HEK293 (cell line): Measurements from ENCODE around the gene AP1S1.

ENCODE experiments used
- CTCF ChIA-PET: fragments of 350-600 bp; formaldehyde crosslinking; extraction: SDS; loops from one replicate; lab custom pipeline; 2021; ENCODE audit warnings: antibody characterized with exemption; lab: Yijun Ruan, JAX
- POLR2A ChIA-PET: fragments of 300-600 bp; formaldehyde crosslinking; extraction: SDS; loops from one replicate; lab custom pipeline; 2020; ENCODE audit warnings: antibody characterized with exemption, inconsistent platforms; lab: Yijun Ruan, JAX
- H3K27ac ChIP-seq: fragments of 200-500 bp; sonication (Bioruptor generic); 2 replicates; pipeline ENCODE4 v1.5.1; 2014; ENCODE audit warnings: low read depth, low read length, control low read depth, inconsistent platforms; ENCODE audit errors: extremely low read depth
- H3K36me3 ChIP-seq, 2 experiments: fragments of 200-500 bp in 1 of 2; sonication (Bioruptor generic) in 1 of 2; 1 replicate in 1 of 2; 2 replicates in 1 of 2; pipeline ENCODE4 v1.5.1; 2014 to 2017; ENCODE audit warnings: inconsistent platforms in 2 of 2, low read length in 2 of 2; ENCODE audit not compliant: control insufficient read depth in 2 of 2, insufficient read depth in 1 of 2
- H3K4me1 ChIP-seq: fragments of 200-500 bp; sonication (Bioruptor generic); 2 replicates; pipeline ENCODE4 v1.5.1; 2014; ENCODE audit warnings: mild to moderate bottlenecking, low read length, inconsistent platforms; ENCODE audit not compliant: control insufficient read depth, insufficient read depth
- H3K4me3 ChIP-seq: 2 replicates; pipeline ENCODE4 v1.5.1; 2011; ENCODE audit warnings: low read depth, mild to moderate bottlenecking, control low read depth, low read length, moderate library complexity
- H3K9me3 ChIP-seq: fragments of 200-500 bp; sonication (Bioruptor generic); 2 replicates; pipeline ENCODE4 v1.5.1; 2014; ENCODE audit warnings: low read depth, low read length, inconsistent platforms; ENCODE audit not compliant: control insufficient read depth, insufficient read depth
- RBAK ChIP-seq: fragments of 450-650 bp; formaldehyde crosslinking; IDR thresholded peaks from 2 replicates; pipeline ENCODE4 v1.5.1; 2016; ENCODE audit warnings: missing biosample characterization, missing genetic modification characterization
- TCF7L2 ChIP-seq: IDR thresholded peaks from 2 replicates; pipeline ENCODE4 v1.6.1; 2011; ENCODE audit warnings: low read depth, mild to moderate bottlenecking, inconsistent platforms, low read length, moderate library complexity, borderline replicate concordance
- ZIC2 ChIP-seq: fragments of 450-650 bp; formaldehyde crosslinking; IDR thresholded peaks from 2 replicates; pipeline ENCODE4 v1.5.1; 2016; ENCODE audit warnings: missing biosample characterization, missing genetic modification characterization
- ZNF341 ChIP-seq: fragments of 450-650 bp; formaldehyde crosslinking; IDR thresholded peaks from 2 replicates; pipeline ENCODE4; 2016; ENCODE audit warnings: low read depth, missing biosample characterization, missing genetic modification characterization
- ZNF366 ChIP-seq: fragments of 450-650 bp; formaldehyde crosslinking; conservative IDR thresholded peaks from 2 replicates; pipeline ENCODE4 v1.5.1; 2016; ENCODE audit warnings: missing biosample characterization, missing genetic modification characterization
- ZNF426 ChIP-seq: fragments of 450-650 bp; formaldehyde crosslinking; IDR thresholded peaks from 2 replicates; pipeline ENCODE4 v1.5.1; 2017; ENCODE audit warnings: missing biosample characterization, missing genetic modification characterization, mild to moderate bottlenecking, inconsistent platforms, moderate library complexity
- ZNF501 ChIP-seq: fragments of 450-650 bp; formaldehyde crosslinking; IDR thresholded peaks from 2 replicates; pipeline ENCODE4 v1.5.1; 2016; ENCODE audit warnings: missing biosample characterization, missing genetic modification characterization
- ZNF600 ChIP-seq: fragments of 450-650 bp; formaldehyde crosslinking; IDR thresholded peaks from 2 replicates; pipeline ENCODE4 v1.5.1; 2016; ENCODE audit warnings: missing biosample characterization, missing genetic modification characterization
- ZNF624 ChIP-seq: fragments of 450-650 bp; formaldehyde crosslinking; IDR thresholded peaks from 2 replicates; pipeline ENCODE4 v1.5.1; 2017; ENCODE audit warnings: missing biosample characterization, missing genetic modification characterization
- ZNF660 ChIP-seq: fragments of 450-650 bp; IDR thresholded peaks from 2 replicates; pipeline ENCODE4 v1.5.1; 2018; ENCODE audit warnings: missing biosample characterization, mild to moderate bottlenecking, missing genetic modification characterization
- ZNF707 ChIP-seq: fragments of 450-650 bp; formaldehyde crosslinking; IDR thresholded peaks from 2 replicates; pipeline ENCODE4 v1.5.1; 2016; ENCODE audit warnings: missing biosample characterization, missing genetic modification characterization
- ZNF747 ChIP-seq: fragments of 450-650 bp; formaldehyde crosslinking; IDR thresholded peaks from 2 replicates; pipeline ENCODE4 v1.5.1; 2016; ENCODE audit warnings: missing biosample characterization, missing genetic modification characterization
- ZNF768 ChIP-seq: fragments of 450-650 bp; formaldehyde crosslinking; IDR thresholded peaks from 2 replicates; pipeline ENCODE4 v1.5.1; 2018; ENCODE audit warnings: missing biosample characterization, mild to moderate bottlenecking, missing genetic modification characterization
- TF ChIP-seq, protein P1 (sequence below): fragments of 450-650 bp; formaldehyde crosslinking; IDR thresholded peaks from 2 replicates; pipeline ENCODE4; 2016; ENCODE audit warnings: missing biosample characterization, missing genetic modification characterization
- TF ChIP-seq, protein P2 (sequence below): fragments of 450-650 bp; formaldehyde crosslinking; IDR thresholded peaks from 2 replicates; pipeline ENCODE4 v1.5.1; 2016; ENCODE audit warnings: missing biosample characterization, missing genetic modification characterization

The AP1S1 gene

DNA sequence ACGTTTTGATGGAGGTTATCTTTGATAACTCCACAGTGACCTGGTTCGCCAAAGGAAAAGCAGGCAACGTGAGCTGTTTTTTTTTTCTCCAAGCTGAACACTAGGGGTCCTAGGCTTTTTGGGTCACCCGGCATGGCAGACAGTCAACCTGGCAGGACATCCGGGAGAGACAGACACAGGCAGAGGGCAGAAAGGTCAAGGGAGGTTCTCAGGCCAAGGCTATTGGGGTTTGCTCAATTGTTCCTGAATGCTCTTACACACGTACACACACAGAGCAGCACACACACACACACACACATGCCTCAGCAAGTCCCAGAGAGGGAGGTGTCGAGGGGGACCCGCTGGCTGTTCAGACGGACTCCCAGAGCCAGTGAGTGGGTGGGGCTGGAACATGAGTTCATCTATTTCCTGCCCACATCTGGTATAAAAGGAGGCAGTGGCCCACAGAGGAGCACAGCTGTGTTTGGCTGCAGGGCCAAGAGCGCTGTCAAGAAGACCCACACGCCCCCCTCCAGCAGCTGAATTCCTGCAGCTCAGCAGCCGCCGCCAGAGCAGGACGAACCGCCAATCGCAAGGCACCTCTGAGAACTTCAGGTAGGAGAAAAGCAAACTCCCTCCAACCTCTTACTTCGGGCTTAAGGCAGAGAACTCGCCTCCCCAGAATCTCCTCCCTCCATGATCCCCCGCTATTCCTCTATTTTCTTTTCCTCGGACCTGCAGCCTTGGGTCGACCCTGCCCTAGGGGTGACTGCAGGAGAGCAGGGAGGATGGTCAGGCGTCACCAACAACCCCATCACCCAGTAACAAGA, 27.4 kb upstream of the AP1S1 start, which contains the start of gene SERPINE1 (continued):
- TF ChIP-seq ZNF341 (tag by site-specific recombination) (peak; percentile 89), ZNF707 (tag by site-specific recombination) (no peak), ZNF426 (tag by site-specific recombination) (no peak), RBAK (tag by site-specific recombination) (no peak)
- TF ChIP-seq, protein P1, sequence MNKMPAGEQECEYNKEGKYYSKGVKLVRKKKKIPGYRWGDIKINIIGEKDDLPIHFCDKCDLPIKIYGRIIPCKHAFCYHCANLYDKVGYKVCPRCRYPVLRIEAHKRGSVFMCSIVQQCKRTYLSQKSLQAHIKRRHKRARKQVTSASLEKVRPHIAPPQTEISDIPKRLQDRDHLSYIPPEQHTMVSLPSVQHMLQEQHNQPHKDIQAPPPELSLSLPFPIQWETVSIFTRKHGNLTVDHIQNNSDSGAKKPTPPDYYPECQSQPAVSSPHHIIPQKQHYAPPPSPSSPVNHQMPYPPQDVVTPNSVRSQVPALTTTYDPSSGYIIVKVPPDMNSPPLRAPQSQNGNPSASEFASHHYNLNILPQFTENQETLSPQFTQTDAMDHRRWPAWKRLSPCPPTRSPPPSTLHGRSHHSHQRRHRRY (tag by site-specific recombination) = no peak

- TF ChIP-seq ZNF501 (tag by site-specific recombination) = no peak
- no peak for TF ChIP-seq ZNF747 (tag by site-specific recombination)
- peak; percentile 85 for TF ChIP-seq ZNF366 (tag by site-specific recombination)
- no peak for TF ChIP-seq TCF7L2
- no peak for TF ChIP-seq ZNF768 (tag by site-specific recombination)
- ChIA-PET CTCF (interaction anchor here (0.7 to 6.7 kb wide), 3 partner anchors 10 to 30 kb away, joined by 3 to 37 read pairs (median 5); no protein-coding TSS in a partner anchor), POLR2A (no interaction called here)
- Histone ChIP-seq H3K27ac (no peak overlapping the region), H3K4me3 (no peak overlapping the region), H3K4me1 (no peaks in the 10 kb centered on the region; the same call in 1 of the 2 replicates), H3K36me3 (no peaks in the 10 kb centered on the region), H3K9me3 (no peaks in the 10 kb centered on the region)
These were observed 26.7 kb upstream of the AP1S1 start for GRCh38 chr7:101127460-101128039.

- Histone ChIP-seq H3K9me3 (no peaks in the 10 kb centered on the region), H3K4me1 (no peaks in the 10 kb centered on the region; the same call in 1 of the 2 replicates), H3K27ac (no peak overlapping the region), H3K4me3 (no peak overlapping the region), H3K36me3 (no peaks in the 10 kb centered on the region)
- TF ChIP-seq ZIC2 (tag by site-specific recombination) (peak; percentile 74), ZNF660 (tag by site-specific recombination) (no peak), ZNF600 (tag by site-specific recombination) (peak; percentile 43; the same call in 1 of the 2 replicates), ZNF624 (tag by site-specific recombination) (no peak)
- TF ChIP-seq, protein P2, sequence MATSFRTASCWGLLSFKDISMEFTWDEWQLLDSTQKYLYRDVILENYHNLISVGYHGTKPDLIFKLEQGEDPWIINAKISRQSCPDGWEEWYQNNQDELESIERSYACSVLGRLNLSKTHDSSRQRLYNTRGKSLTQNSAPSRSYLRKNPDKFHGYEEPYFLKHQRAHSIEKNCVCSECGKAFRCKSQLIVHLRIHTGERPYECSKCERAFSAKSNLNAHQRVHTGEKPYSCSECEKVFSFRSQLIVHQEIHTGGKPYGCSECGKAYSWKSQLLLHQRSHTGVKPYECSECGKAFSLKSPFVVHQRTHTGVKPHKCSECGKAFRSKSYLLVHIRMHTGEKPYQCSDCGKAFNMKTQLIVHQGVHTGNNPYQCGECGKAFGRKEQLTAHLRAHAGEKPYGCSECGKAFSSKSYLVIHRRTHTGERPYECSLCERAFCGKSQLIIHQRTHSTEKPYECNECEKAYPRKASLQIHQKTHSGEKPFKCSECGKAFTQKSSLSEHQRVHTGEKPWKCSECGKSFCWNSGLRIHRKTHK = no peak
- CTCF ChIA-PET = interaction anchor here (0.5 to 6.7 kb wide), 5 partner anchors 9 to 89 kb away, joined by 3 to 37 read pairs (median 4); partner anchors contain the start of gene PLOD3
- POLR2A ChIA-PET = no interaction called here
These were observed 26.0 kb upstream of the AP1S1 start for GRCh38 chr7:101128040-101128834.
